Measurements from ENCODE around the gene CLCN4. TPM values are rescaled to one million over a fixed set of nuclear protein-coding genes. Genes with fewer than 3 reads are reported as not detected.
A peak's percentile ranks its signal among the peaks of the same experiment; 100 is the strongest.

The CLCN4 gene
- total and polyA plus RNA-seq, 10 of the 15 experiments (the other 5 are each of a cell fraction or from before 2014, with no cell fraction given): 0.90 to 6.9 (median 2.9) TPM

GRCh38 chrX:10158279-10159144 is 1.7 kb downstream of the CLCN4 start (continued):
- peak; percentile 68 for TF ChIP-seq USF1 (IDR thresholded peaks at IDR 0.05; ENCODE audit: borderline replicate concordance, extremely low read length, insufficient read depth, low read depth, low read length)
- peak; percentile 20; the same call in 1 of the 2 replicates for TF ChIP-seq IKZF1 (conservative IDR thresholded peaks at IDR 0.05)
- TF ChIP-seq TCF12 (IDR thresholded peaks at IDR 0.05; ENCODE audit: low read depth, low read length): 0 out of 2 replicates have a peak, but pooled peaks have one; percentile 36
- no peak for TF ChIP-seq KLF5 (IDR thresholded peaks at IDR 0.05; ENCODE audit: partially characterized antibody)

GRCh38 chrX:10159145-10159468 is 2.3 kb downstream of the CLCN4 start:
- WGBS (ENCODE audit: insufficient coverage, insufficient replicate concordance, low lambda C conversion rate, missing lambda C conversion rate): 14% methylated on average over 7 of the region's 7 CpGs
- no peak overlapping the region for H3K27ac ChIP-seq (ENCODE audit: control insufficient read depth, insufficient read depth)
- intact Hi-C loops (cut with micrococcal nuclease; ENCODE audit: unreplicated experiment) (no loop called here), in situ Hi-C loops (cut with MboI) (no loop called here)
- H3K9ac ChIP-seq (ENCODE audit: control insufficient read depth, insufficient read depth, low read length): no peak overlapping the region
- ChIA-PET SMC1A (ENCODE audit: uncharacterized antibody, unreplicated experiment) (no interaction called here), CTCF (interaction anchor here (0.7 to 1.0 kb wide), 2 partner anchors 10 to 38 kb away, joined by 3 to 4 read pairs; no protein-coding TSS in a partner anchor), POLR2A (no interaction called here), RAD21 (ENCODE audit: unreplicated experiment) (no interaction called here)
- no peaks in the 10 kb centered on the region for H3K36me3 ChIP-seq (ENCODE audit: control insufficient read depth in 2 of 2, insufficient read depth in 2 of 2, low read length in 1 of 2)
- BruUV-seq (replicated peaks): no TSS peak
- no peak overlapping the region for H2AFZ ChIP-seq (ENCODE audit: control insufficient read depth, low read depth, low read length)
- H3K27me3 ChIP-seq (replicated peaks in 1 of 2; ENCODE audit: control insufficient read depth in 2 of 2, insufficient read depth in 2 of 2, low read length in 1 of 2): peaks cover 2 to 13% of the 10 kb centered on the region in 2 experiments
- TF ChIP-seq HCFC1 (IDR thresholded peaks at IDR 0.05; ENCODE audit: low read length) (no peak), DPF2 (IDR thresholded peaks at IDR 0.05) (no peak), RAD51 (IDR thresholded peaks at IDR 0.05) (peak; percentile 40; the same call in 1 of the 2 replicates), RB1 (IDR thresholded peaks at IDR 0.05; ENCODE audit: borderline replicate concordance) (no peak), E2F8 (IDR thresholded peaks at IDR 0.05; ENCODE audit: low read depth, partially characterized antibody) (no peak), IRF5 (IDR thresholded peaks at IDR 0.05; ENCODE audit: borderline replicate concordance) (no peak), SUPT20H (IDR thresholded peaks at IDR 0.05; ENCODE audit: borderline replicate concordance, control insufficient read depth, low read depth, low read length) (no peak)
- FAIRE-seq (no peak), DNase-seq (ENCODE audit: low read depth, low spot score) (no peak), ATAC-seq (peak; percentile 28; the same call in 2 of the 3 replicates)
- H3K9me3 ChIP-seq (replicated peaks; ENCODE audit: control insufficient read depth, insufficient read depth, low read length): no peaks in the 10 kb centered on the region
- no peaks in the 10 kb centered on the region for H4K20me1 ChIP-seq (ENCODE audit: control insufficient read depth, insufficient read depth)
- no peaks in the 10 kb centered on the region; the same call in 1 of the 2 replicates for H3K4me1 ChIP-seq (ENCODE audit: control insufficient read depth, insufficient read depth, low read length)
- H3K79me2 ChIP-seq (ENCODE audit: control insufficient read depth, insufficient read depth, low read length): no peaks in the 10 kb centered on the region
- H3K4me3 ChIP-seq: no peak overlapping the region
- H3K4me2 ChIP-seq (ENCODE audit: control insufficient read depth, insufficient read depth): no peak overlapping the region

Measured in GM12878 (cell line).